HEK293T (cell line): ENCODE results near the gene CAB39L.
"Not testable (repeated sequence)": the region's sequence is repeated elsewhere in the genome, so short reads cannot be mapped to it uniquely, and the experiment has no call there.

Source experiments
- CTCF ChIA-PET: fragments of 350-600 bp; formaldehyde crosslinking; extraction: SDS; loops from one replicate; lab custom pipeline; 2021; ENCODE audit warnings: antibody characterized with exemption, inconsistent platforms; lab: Yijun Ruan, JAX
- POLR2A ChIA-PET: fragments of 350-600 bp; formaldehyde crosslinking; extraction: SDS; loops from one replicate; lab custom pipeline; 2020; ENCODE audit warnings: antibody characterized with exemption, inconsistent platforms; lab: Yijun Ruan, JAX
- DNase-seq: peaks from one replicate; pipeline ENCODE4 v3.0.0; 2012; ENCODE audit warnings: mixed read lengths; ENCODE audit errors: extremely low spot score
- ARNT ChIP-seq: fragments of 450-650 bp; IDR thresholded peaks from 2 replicates; pipeline ENCODE4 v1.6.1; 2017; ENCODE audit warnings: mild to moderate bottlenecking
- BHLHE40 ChIP-seq: fragments of 450-650 bp; IDR thresholded peaks from 2 replicates; pipeline ENCODE4 v1.6.1; 2016; ENCODE audit warnings: mild to moderate bottlenecking, moderate library complexity, borderline replicate concordance
- CTBP1 ChIP-seq: fragments of 450-650 bp; IDR thresholded peaks from 2 replicates; pipeline ENCODE4 v1.6.1; 2016; ENCODE audit warnings: borderline replicate concordance
- ELF4 ChIP-seq: fragments of 450-650 bp; IDR thresholded peaks from 2 replicates; pipeline ENCODE4 v1.6.1; 2017; ENCODE audit warnings: antibody characterized with exemption
- FOXA1 ChIP-seq: fragments of 450-650 bp; IDR thresholded peaks from 2 replicates; pipeline ENCODE4 v1.6.1; 2016; ENCODE audit warnings: mild to moderate bottlenecking
- FOXK2 ChIP-seq: fragments of 450-650 bp; IDR thresholded peaks from 2 replicates; pipeline ENCODE4 v1.6.1; 2016; ENCODE audit warnings: mild to moderate bottlenecking
- FOXM1 ChIP-seq: fragments of 450-650 bp; IDR thresholded peaks from 2 replicates; pipeline ENCODE4 v1.6.1; 2017; ENCODE audit warnings: mild to moderate bottlenecking, borderline replicate concordance
- HDGF ChIP-seq: fragments of 450-650 bp; IDR thresholded peaks from 2 replicates; pipeline ENCODE4 v1.6.1; 2017; ENCODE audit warnings: antibody characterized with exemption, borderline replicate concordance
- L3MBTL2 ChIP-seq: fragments of 450-650 bp; conservative IDR thresholded peaks from 2 replicates; pipeline ENCODE4 v1.6.1; 2016; ENCODE audit warnings: mild to moderate bottlenecking
- LEF1 ChIP-seq: fragments of 450-650 bp; IDR thresholded peaks from 2 replicates; pipeline ENCODE4 v1.6.1; 2017; ENCODE audit warnings: mild to moderate bottlenecking, borderline replicate concordance
- NFRKB ChIP-seq: fragments of 450-650 bp; IDR thresholded peaks from 2 replicates; pipeline ENCODE4 v1.6.1; 2016; ENCODE audit warnings: mild to moderate bottlenecking, moderate library complexity
- PKNOX1 ChIP-seq: fragments of 450-650 bp; IDR thresholded peaks from 2 replicates; pipeline ENCODE4 v1.6.1; 2016
- SP1 ChIP-seq: fragments of 450-650 bp; IDR thresholded peaks from 2 replicates; pipeline ENCODE4 v1.6.1; 2017
- SUZ12 ChIP-seq: fragments of 450-650 bp; IDR thresholded peaks from 2 replicates; pipeline ENCODE4 v1.6.1; 2016; ENCODE audit warnings: mild to moderate bottlenecking
- TARDBP ChIP-seq: fragments of 450-650 bp; IDR thresholded peaks from 2 replicates; pipeline ENCODE4 v1.6.1; 2016
- ZNF384 ChIP-seq: fragments of 450-650 bp; IDR thresholded peaks from 2 replicates; pipeline ENCODE4 v1.6.1; 2016

The CAB39L gene

GRCh38 chr13:49329831-49330545 is 113.9 kb downstream of the CAB39L start:
- CTCF ChIA-PET, result no interaction called here
- POLR2A ChIA-PET, result no interaction called here
- no peak for DNase-seq
- no peak for TF ChIP-seq FOXA1
- no peak for TF ChIP-seq SP1
- no peak for TF ChIP-seq ELF4
- no peak for TF ChIP-seq SUZ12
- no peak for TF ChIP-seq NFRKB
- TF ChIP-seq ZNF384, result no peak
- no peak for TF ChIP-seq FOXM1
- no peak for TF ChIP-seq LEF1
- TF ChIP-seq BHLHE40, result no peak
- TF ChIP-seq TARDBP, result no peak
- no peak for TF ChIP-seq PKNOX1
- TF ChIP-seq CTBP1, result no peak
- no peak for TF ChIP-seq L3MBTL2
- TF ChIP-seq HDGF, result no peak
- no peak for TF ChIP-seq FOXK2
- no peak for TF ChIP-seq ARNT

- POLR2A ChIA-PET, DNase-seq, CTCF ChIA-PET: not testable (repeated sequence)
These were observed 116.7 kb downstream of the CAB39L start for GRCh38 chr13:49327145-49327544.

GRCh38 chr13:49326222-49326917 is 117.5 kb downstream of the CAB39L start:
- CTCF ChIA-PET, result no interaction called here
- no peak for TF ChIP-seq LEF1
- no peak for TF ChIP-seq FOXA1
- TF ChIP-seq FOXM1, result no peak
- TF ChIP-seq ARNT, result no peak
- DNase-seq, result no peak
- POLR2A ChIA-PET, result no interaction called here

- POLR2A ChIA-PET, result no interaction called here
- TF ChIP-seq PKNOX1 (no peak), SUZ12 (no peak), NFRKB (no peak), L3MBTL2 (no peak), ARNT (no peak), ZNF384 (no peak)
- DNase-seq, result no peak
- CTCF ChIA-PET, result no interaction called here
These were observed 120.5 kb downstream of the CAB39L start for GRCh38 chr13:49323344-49323743.

GRCh38 chr13:49322702-49323101 is 121.2 kb downstream of the CAB39L start:
- ChIA-PET CTCF (no interaction called here), POLR2A (no interaction called here)
- no peak for TF ChIP-seq ELF4
- TF ChIP-seq HDGF, result no peak
- no peak for TF ChIP-seq NFRKB
- TF ChIP-seq FOXA1, result no peak
- no peak for TF ChIP-seq LEF1
- no peak for TF ChIP-seq ARNT
- no peak for TF ChIP-seq TARDBP
- TF ChIP-seq FOXM1, result no peak
- no peak for TF ChIP-seq SP1
- TF ChIP-seq ZNF384, result no peak
- no peak for TF ChIP-seq SUZ12
- TF ChIP-seq FOXK2, result no peak
- TF ChIP-seq L3MBTL2, result no peak
- no peak for TF ChIP-seq PKNOX1
- no peak for TF ChIP-seq CTBP1
- no peak for TF ChIP-seq BHLHE40
- DNase-seq, result no peak

GRCh38 chr13:49320975-49321374 is 122.9 kb downstream of the CAB39L start:
- POLR2A ChIA-PET, result no interaction called here
- no peak for TF ChIP-seq HDGF
- TF ChIP-seq FOXM1, result no peak
- no peak for TF ChIP-seq BHLHE40
- no peak for TF ChIP-seq CTBP1
- no peak for TF ChIP-seq FOXK2
- no peak for TF ChIP-seq SP1
- TF ChIP-seq ARNT, result no peak
- no peak for TF ChIP-seq FOXA1
- CTCF ChIA-PET, result no interaction called here
- no peak for DNase-seq

DNA sequence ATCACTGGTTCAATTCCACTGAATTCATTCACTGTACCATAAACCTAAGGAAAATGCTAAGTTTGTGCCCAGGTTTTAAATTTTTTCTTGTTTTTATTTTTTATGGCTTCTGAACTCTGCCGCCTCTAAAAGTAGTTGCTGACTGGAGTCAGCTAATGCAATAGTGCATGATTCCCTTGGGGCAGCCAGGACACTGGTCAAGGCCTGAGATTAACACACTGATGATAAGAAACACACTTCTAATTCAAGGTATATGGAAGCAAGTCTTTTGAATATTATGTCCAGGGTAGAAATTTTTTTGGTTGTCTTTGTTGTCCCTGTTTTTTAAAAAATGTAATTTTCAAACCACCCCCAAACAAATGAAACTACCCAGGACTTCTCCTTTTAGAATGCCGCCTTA is 123.9 kb downstream of the CAB39L start:
- TF ChIP-seq FOXA1 (no peak), NFRKB (no peak), BHLHE40 (no peak), SP1 (no peak), FOXM1 (no peak), PKNOX1 (no peak)
- no peak for DNase-seq
- POLR2A ChIA-PET, result interaction anchor here (0.7 kb wide), 1 partner anchor 125 kb away, joined by 3 read pairs; no protein-coding TSS in a partner anchor
- CTCF ChIA-PET, result no interaction called here
